ENCODE measurements around the gene WFDC1. TPM values are rescaled to one million over a fixed set of nuclear protein-coding genes. Genes with fewer than 3 reads are reported as not detected.

Gene WFDC1
- total RNA-seq, 1 donor from 2014 or later, result not detected

DNA sequence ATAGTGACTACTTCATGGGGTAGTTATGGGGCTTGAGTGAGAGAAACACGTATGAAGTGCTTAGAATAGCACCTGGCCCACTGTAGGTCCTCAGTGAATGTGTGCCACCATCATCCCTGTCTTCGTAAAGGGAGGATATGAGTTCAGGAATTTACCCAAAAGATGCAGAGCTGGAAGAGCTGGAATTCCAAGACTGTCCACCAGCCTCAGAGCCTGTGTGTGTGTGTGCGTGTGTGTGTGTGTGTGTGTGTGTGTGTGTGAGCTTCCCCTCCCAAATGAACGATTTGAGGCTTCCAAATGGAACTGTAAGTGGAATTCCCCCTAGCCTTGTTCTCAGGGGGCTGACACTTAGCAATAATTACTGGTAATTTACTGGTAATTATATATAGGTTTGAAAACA lies 27.3 kb downstream of the WFDC1 start:
- no peak overlapping the region for H3K27ac Mint-ChIP-seq (ENCODE audit: unreplicated experiment)
- no peak overlapping the region for H3K4me3 Mint-ChIP-seq (ENCODE audit: unreplicated experiment)
- TF ChIP-seq, protein P1, sequence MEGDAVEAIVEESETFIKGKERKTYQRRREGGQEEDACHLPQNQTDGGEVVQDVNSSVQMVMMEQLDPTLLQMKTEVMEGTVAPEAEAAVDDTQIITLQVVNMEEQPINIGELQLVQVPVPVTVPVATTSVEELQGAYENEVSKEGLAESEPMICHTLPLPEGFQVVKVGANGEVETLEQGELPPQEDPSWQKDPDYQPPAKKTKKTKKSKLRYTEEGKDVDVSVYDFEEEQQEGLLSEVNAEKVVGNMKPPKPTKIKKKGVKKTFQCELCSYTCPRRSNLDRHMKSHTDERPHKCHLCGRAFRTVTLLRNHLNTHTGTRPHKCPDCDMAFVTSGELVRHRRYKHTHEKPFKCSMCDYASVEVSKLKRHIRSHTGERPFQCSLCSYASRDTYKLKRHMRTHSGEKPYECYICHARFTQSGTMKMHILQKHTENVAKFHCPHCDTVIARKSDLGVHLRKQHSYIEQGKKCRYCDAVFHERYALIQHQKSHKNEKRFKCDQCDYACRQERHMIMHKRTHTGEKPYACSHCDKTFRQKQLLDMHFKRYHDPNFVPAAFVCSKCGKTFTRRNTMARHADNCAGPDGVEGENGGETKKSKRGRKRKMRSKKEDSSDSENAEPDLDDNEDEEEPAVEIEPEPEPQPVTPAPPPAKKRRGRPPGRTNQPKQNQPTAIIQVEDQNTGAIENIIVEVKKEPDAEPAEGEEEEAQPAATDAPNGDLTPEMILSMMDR (IDR thresholded peaks at IDR 0.05; ENCODE audit: unreplicated experiment), result no peak
- no peak for DNase-seq (ENCODE audit: low spot score)
- H3K27me3 Mint-ChIP-seq (ENCODE audit: unreplicated experiment), result no peaks in the 10 kb centered on the region
- H3K36me3 Mint-ChIP-seq (ENCODE audit: low read depth, unreplicated experiment), result peaks cover 3% of the 10 kb centered on the region
- H3K4me1 Mint-ChIP-seq (ENCODE audit: unreplicated experiment), result no peaks in the 10 kb centered on the region
- H3K9me3 Mint-ChIP-seq (ENCODE audit: unreplicated experiment), result no peaks in the 10 kb centered on the region

DNA sequence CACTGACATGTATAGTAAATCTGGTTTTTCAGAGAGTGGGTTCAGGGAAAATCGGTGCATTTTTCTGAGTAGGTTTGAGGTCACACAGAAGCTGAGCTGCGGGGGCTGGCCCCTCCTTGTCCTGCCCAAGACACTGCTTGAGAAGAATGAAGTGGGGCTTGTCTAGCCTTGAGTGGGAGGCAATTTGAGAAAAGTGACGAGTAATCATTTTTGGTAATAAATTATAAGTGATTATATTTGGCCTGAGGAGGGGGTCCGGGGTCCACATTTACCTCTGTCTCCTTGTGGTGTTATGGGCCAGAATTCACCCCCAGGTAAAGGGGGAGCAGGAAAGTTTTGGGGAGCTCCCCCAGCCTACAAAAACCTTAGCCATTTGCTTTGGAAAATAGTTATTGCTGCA lies 28.1 kb downstream of the WFDC1 start:
- Mint-ChIP-seq H3K4me1 (ENCODE audit: unreplicated experiment) (no peaks in the 10 kb centered on the region), H3K4me3 (ENCODE audit: unreplicated experiment) (no peak overlapping the region), H3K36me3 (ENCODE audit: low read depth, unreplicated experiment) (peaks cover 3% of the 10 kb centered on the region), H3K9me3 (ENCODE audit: unreplicated experiment) (no peaks in the 10 kb centered on the region), H3K27ac (ENCODE audit: unreplicated experiment) (no peak overlapping the region), H3K27me3 (ENCODE audit: unreplicated experiment) (no peaks in the 10 kb centered on the region)
- DNase-seq (ENCODE audit: low spot score), result no peak
- TF ChIP-seq, protein P1 (IDR thresholded peaks at IDR 0.05; ENCODE audit: unreplicated experiment), result no peak

DNA sequence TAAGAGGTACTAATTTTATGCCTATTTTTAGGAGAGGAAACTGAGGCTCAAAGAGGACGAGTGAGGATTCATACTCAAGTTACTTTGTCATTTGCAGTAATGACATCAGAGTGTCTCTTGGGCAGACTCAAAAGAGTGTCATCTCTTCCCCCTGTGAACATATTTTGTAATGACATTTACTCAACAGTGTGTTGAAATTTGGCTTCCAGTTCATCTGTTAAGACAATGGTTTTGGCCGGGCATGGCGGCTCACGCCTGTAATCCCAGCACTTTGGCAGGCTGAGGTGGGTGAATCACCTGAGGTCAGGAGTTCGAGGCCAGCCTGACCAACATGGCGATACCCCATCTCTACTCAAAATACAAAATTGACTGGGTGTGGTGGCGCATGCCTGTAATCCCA lies 28.9 kb downstream of the WFDC1 start:
- peaks cover 3% of the 10 kb centered on the region for H3K36me3 Mint-ChIP-seq (ENCODE audit: low read depth, unreplicated experiment)
- H3K27ac Mint-ChIP-seq (ENCODE audit: unreplicated experiment), result no peak overlapping the region
- no peaks in the 10 kb centered on the region for H3K4me1 Mint-ChIP-seq (ENCODE audit: unreplicated experiment)
- H3K4me3 Mint-ChIP-seq (ENCODE audit: unreplicated experiment), result no peak overlapping the region
- TF ChIP-seq, protein P1 (IDR thresholded peaks at IDR 0.05; ENCODE audit: unreplicated experiment), result no peak
- DNase-seq (ENCODE audit: low spot score), result no peak
- no peaks in the 10 kb centered on the region for H3K27me3 Mint-ChIP-seq (ENCODE audit: unreplicated experiment)
- H3K9me3 Mint-ChIP-seq (ENCODE audit: unreplicated experiment), result no peaks in the 10 kb centered on the region

DNA sequence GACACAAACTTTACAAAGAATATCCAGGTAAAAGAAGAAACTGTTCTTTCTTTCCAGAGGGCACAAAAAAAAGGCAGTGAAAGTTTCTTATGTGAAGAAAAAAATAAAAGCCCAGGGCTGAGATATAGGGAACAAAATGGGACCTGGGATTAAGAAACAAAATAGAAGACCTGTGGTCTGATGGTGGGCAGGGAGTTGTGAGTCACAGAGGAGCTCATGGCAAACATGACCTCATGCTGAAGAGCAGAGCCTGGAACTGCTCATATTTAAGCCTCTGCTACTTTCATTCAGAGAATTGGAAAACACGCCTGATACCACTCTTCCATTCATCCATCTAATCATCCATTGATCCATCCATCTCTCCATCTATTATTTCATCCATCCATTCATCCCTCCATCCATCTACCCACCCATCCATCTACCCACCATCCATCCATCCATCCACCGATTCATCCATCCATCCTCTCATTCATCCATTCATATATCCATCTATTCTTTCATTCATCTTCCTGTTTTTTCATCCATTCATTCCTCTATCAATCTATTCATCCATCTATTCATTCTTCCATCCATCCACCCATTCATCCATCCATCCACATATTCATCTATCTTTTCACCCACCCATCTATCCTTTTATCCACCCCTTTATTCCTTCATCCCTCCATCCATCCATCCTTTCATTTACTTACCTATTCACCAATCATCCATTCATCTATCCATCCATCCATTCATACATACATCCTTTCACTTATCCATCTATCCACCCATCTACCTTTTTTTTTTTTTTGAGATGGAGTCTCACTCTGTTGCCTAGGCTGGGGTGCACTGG lies 30.0 kb downstream of the WFDC1 start:
- TF ChIP-seq, protein P1 (IDR thresholded peaks at IDR 0.05; ENCODE audit: unreplicated experiment), result no peak
- peaks cover 2% of the 10 kb centered on the region for H3K36me3 Mint-ChIP-seq (ENCODE audit: low read depth, unreplicated experiment)
- no peaks in the 10 kb centered on the region for H3K9me3 Mint-ChIP-seq (ENCODE audit: unreplicated experiment)
- peaks cover under 1% of the 10 kb centered on the region for H3K27me3 Mint-ChIP-seq (ENCODE audit: unreplicated experiment)
- no peak overlapping the region for H3K4me3 Mint-ChIP-seq (ENCODE audit: unreplicated experiment)
- DNase-seq (ENCODE audit: low spot score), result no peak
- no peaks in the 10 kb centered on the region for H3K4me1 Mint-ChIP-seq (ENCODE audit: unreplicated experiment)
- H3K27ac Mint-ChIP-seq (ENCODE audit: unreplicated experiment), result no peak overlapping the region

DNA sequence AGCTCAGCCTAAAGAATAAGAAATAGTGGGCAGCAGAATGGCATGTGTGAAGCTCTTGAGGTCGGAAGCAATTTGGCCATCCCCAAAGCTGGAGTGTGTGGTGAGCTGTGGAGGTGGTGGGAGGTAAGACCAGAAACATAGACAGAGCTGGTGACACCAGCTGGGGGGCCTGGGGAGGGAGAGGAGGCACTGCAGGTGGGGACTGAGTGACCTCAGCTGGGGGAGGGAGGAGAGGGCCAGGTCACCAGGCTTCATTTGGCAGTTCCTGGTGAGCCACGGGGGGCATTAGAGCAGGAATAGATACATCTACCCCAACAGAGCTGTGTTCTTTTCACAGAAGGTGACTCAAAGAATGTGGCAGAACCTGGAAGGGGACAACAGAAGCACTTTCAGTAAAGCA lies 31.9 kb downstream of the WFDC1 start:
- Mint-ChIP-seq H3K4me3 (ENCODE audit: unreplicated experiment) (no peak overlapping the region), H3K4me1 (ENCODE audit: unreplicated experiment) (no peaks in the 10 kb centered on the region), H3K36me3 (ENCODE audit: low read depth, unreplicated experiment) (no peaks in the 10 kb centered on the region), H3K27ac (ENCODE audit: unreplicated experiment) (no peak overlapping the region), H3K27me3 (ENCODE audit: unreplicated experiment) (peaks cover 3% of the 10 kb centered on the region), H3K9me3 (ENCODE audit: unreplicated experiment) (no peaks in the 10 kb centered on the region)
- DNase-seq (ENCODE audit: low spot score), result no peak
- TF ChIP-seq, protein P1 (IDR thresholded peaks at IDR 0.05; ENCODE audit: unreplicated experiment), result no peak

Measured in endothelial cell (in vitro differentiated cells).